ENCODE measurements around the gene ACAA1.

- TF ChIP-seq EZH2 (IDR thresholded peaks at IDR 0.05; ENCODE audit: borderline replicate concordance) (no peak), EZH2phosphoT487 (IDR thresholded peaks at IDR 0.05; ENCODE audit: low read depth, severe bottlenecking, unreplicated experiment) (no peak)
- TF ChIP-seq, protein P1, sequence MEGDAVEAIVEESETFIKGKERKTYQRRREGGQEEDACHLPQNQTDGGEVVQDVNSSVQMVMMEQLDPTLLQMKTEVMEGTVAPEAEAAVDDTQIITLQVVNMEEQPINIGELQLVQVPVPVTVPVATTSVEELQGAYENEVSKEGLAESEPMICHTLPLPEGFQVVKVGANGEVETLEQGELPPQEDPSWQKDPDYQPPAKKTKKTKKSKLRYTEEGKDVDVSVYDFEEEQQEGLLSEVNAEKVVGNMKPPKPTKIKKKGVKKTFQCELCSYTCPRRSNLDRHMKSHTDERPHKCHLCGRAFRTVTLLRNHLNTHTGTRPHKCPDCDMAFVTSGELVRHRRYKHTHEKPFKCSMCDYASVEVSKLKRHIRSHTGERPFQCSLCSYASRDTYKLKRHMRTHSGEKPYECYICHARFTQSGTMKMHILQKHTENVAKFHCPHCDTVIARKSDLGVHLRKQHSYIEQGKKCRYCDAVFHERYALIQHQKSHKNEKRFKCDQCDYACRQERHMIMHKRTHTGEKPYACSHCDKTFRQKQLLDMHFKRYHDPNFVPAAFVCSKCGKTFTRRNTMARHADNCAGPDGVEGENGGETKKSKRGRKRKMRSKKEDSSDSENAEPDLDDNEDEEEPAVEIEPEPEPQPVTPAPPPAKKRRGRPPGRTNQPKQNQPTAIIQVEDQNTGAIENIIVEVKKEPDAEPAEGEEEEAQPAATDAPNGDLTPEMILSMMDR (IDR thresholded peaks at IDR 0.05; ENCODE audit: poor library complexity): no peak
Observed at GRCh38 chr3:38120693-38121450, 16.1 kb downstream of the ACAA1 start.
